GM21786 (cell line): ENCODE measurements around the gene HEATR1.

Experiments used
- ATAC-seq: cut with Tn5 transposase; IDR thresholded peaks from one replicate; pipeline ENCODE4 v1.9.1; 2021; ENCODE audit not compliant: unreplicated experiment

HEATR1 gene

GRCh38 chr1:236541710-236542109, 62.6 kb downstream of the HEATR1 start:
- no peak for ATAC-seq

DNA sequence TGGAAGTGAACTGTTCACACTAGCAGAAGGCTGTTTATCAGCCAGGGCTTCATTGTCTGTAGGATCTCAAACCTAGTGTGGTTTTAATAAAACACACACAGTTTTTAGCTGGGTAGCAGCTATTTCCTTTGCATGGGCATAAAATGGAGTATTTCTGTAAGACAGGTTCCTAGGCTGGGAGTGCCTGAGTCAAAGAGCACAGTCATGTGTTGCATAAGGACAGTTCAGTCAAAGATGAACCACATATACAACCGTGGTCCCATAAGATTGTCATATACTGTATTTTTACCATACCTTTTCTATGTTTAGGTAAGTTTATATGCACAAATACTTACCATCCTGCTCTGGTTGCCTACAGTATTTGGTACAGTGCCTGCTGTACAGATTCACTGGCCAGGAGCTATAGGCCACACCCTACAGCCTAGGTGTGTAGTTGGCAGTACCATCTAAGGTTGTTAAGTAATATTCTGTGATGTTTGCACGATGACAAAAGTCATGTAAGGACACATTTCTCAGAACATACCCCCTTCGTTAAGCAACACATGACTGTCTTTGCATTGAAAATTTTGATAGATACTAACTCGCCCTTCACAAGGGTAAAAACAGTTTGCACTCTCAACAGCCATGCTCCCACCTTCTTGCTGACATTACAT, 63.4 kb downstream of the HEATR1 start:
- ATAC-seq: no peak

- no peak for ATAC-seq
Measured at GRCh38 chr1:236536540-236536939, 67.8 kb downstream of the HEATR1 start.

DNA sequence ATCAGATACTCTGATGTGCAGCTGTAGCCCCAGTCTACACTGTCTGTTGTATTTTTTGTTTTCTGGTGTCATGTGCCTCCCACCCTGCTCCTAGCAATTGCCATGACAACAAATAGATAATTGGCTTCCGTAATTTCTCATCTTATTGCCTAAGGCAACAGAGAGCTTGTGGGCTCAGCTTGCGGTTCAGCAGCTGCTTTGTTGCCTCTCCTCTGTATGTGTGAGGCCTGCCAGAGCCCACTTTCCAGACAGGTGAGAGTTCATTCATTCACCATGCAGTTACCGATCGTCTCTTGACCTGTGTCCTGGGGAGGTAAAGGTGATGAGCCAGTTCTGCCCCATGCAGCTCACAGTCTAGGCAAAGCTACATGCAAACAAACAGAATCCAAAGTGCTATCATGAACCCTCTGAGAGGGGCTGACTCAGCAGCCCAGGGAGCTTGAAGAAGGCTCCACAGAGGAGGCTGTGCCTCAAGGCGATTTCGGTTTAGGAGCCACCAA, 68.6 kb downstream of the HEATR1 start:
- ATAC-seq: no peak

DNA sequence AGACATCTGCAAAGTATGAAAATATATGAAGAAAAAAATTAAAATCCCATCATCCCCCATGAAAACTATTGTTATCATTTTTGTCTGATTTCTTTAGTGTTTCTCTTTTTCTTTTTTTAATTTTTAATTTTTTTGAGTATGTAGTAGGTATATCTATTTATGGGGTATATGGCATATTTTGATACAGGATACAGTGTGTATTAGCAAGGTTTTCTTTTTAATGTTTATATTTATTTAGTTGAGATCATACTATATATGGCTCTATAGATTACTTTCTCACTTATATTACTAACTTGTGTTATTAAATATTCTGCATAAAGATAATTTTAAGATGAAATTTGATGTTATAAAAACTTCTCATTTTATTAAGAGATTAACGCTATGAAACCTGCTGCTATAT, 69.1 kb downstream of the HEATR1 start:
- ATAC-seq: no peak

DNA sequence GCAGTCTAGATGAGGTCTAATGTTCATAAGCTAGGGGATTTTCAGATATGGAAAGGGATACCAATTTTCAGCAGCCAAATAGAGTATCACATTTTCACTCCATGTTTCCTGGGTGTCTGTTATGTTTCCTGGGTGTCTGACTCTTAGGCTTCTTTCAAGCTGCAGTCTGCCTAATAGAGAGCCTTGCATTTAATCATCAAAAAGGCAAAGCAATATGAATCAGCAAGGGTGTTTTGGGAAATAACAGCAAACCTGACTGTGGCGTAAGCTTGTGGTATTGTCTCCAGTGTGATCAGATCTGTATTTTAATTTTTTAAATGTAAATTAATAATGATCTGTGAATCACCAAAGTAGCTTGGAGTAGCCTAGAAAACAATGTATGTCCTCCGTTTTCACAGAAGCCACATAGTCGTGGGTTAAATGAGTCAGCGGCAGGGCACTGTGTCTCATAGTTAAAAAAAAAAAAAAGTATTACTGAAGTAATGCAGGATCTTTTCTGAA, 70.1 kb downstream of the HEATR1 start:
- ATAC-seq: no peak

- ATAC-seq: no peak
Measured at GRCh38 chr1:236532850-236533249, 71.5 kb downstream of the HEATR1 start.

DNA sequence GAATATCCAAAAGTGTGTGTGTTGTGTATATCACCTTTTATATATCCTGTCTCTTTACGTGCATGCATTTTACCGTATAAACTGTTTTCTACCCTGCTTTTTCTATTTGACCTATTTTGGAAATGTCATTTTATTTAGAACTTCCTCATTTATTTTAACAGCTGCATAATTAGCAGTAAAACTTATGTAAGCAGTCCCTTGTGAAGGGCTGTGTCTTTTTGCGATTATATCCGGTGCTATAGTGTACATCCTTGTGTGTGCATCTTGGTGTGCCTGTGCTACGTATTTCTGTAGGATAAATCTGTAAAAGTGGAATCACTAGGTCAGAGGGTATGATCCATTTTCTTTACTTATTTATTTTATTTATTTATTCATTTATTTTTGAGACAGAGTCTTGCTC, 73.4 kb downstream of the HEATR1 start:
- no peak for ATAC-seq

GRCh38 chr1:236530286-236530685, 74.0 kb downstream of the HEATR1 start:
- ATAC-seq: no peak

DNA sequence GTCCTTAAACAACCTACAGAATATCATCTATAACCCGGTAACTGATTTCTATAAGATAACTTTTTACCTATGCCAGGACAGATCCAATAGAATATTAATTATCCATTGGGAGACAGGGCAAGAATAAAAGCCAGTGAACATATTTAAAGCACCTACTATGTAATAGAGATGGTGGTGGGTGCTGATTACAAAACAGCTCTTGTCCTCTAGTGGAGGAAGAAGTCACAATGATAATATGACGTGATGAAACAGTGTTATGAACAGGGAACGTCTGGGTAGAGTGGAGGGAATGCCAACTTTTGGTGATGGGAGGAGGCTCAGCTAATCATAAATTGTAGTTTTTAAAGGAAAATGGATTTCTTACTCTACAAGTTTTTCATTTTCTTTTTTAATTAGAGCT, 78.2 kb downstream of the HEATR1 start:
- ATAC-seq: no peak

DNA sequence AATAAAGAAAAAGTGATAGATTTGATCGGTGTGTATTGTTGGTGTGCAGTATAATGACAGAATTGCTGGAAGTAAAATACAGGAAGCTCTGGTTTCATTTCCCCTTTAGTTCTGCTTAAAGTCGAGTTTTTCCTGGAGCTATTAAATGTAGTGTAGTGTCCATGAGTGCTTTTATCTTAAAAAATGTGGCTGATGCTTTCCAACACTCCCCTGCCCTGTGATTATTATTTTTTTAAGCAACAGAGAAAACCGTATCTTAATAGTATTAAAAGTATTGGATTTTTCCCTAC, 79.5 kb downstream of the HEATR1 start:
- no peak for ATAC-seq

DNA sequence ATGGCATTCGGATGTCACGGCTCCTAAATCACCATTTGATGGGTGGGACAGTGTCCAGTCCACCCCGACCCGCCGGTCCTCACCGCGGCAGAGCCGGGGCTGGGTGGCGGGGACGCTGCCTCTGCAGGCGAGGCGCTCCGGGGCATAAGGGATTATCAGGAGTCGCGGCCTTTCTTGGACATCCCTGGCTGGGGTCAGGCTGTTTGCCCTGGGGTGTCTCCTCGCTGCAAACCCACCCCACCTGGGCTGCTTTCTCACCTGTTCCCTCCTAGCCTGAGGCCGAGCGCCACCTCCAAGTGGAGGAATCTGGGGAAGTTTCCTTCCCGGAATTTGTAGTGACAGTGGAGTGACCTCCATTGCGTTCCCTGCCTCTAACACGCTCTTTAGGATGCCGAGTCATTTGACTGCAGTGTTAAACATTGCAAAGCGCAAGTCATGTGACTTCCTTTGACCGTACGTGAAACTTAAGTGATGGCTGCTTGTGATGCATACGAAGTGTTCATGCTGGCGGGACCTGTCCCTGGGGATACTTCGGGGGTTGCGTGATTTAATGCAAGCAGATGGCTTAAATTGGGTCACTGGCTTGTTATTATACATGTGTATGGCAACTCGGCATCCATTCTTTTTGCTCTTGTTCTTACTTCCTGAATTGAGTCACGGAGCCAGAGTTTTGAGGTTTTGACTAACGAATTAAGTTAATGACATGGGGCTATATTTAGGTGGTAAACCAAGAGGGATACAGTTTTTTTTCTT, 80.0 kb downstream of the HEATR1 start:
- peak; percentile 94 for ATAC-seq

GRCh38 chr1:236523704-236524141, 80.6 kb downstream of the HEATR1 start, which contains the start of gene LGALS8:
LGALS8 (plus strand) TSS chr1:236523982; CDS start chr1:236526071, 2,089 bp downstream.
- ATAC-seq: peak; percentile 52

- peak; percentile 0 for ATAC-seq
Measured at GRCh38 chr1:236522937-236523703, 81.2 kb downstream of the HEATR1 start.

- no peak for ATAC-seq
Measured at GRCh38 chr1:236520445-236521005, 83.8 kb downstream of the HEATR1 start.

GRCh38 chr1:236518322-236518721, 86.0 kb downstream of the HEATR1 start:
- no peak for ATAC-seq

DNA sequence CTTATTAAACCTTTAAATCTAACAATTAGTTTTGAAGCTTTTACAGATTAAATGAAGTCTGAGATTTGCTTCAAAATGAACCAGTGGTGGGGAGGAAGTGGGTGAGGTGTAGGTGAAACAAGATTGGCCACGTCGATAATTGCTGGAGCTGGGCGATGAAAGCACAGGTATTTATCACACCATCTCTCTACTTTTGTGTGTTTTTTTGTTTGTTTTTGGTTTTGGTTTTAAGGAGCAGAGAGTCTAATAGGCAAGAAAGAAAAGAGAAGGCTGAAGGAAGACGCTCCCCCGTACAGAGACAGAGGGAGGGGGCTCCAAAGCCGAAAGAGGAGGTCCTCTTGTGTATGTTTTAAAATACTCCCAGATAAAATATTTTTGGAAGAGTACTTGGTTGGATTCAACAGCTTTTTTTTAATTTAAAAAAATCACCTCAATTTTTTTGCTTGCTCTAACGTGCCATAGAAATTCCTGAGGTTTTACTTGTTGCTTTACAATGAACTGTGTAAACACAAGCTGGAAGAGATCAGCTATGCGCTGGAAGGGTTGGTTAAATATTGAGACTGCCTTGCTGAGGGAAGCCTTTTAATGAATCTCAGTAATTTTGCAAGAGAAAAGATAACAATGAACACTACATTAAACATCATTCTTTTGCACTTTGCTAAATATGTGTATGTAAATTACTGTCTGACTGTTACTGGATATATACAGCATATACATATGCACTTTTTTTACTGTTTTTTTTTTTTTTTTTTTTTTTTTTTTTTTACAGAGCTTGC, 87.2 kb downstream of the HEATR1 start:
- no peak for ATAC-seq

DNA sequence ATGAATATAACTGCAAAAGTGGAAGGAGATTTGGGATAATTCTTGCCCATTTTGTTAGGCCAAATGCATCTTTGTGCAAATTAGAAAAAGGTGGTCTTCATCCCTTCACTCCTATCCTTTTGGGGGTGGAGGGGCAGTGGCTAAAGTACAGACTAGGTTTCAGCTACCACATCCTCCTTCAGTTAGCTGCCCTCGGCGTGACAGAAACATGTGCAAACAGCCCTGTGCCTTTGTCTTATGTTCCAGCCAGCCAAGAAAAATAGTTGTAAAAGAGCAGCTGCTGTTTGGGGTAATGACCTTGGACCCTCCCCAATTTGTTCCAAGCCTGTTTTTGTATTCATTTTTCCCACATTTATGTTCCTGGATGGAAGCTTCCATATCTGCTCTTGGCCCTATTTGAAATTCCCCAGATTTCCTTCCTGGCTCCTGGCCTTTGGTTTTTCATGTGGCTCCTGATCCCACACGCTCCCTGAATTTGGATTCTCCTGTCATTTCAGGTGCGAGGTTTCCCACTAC, 88.8 kb downstream of the HEATR1 start:
- no peak for ATAC-seq

GRCh38 chr1:236514703-236515442, 89.4 kb downstream of the HEATR1 start:
- ATAC-seq: no peak
